GM19324 (cell line): ENCODE data around the gene KSR2.
"Not testable (repeated sequence)": the region's sequence is repeated elsewhere in the genome, so short reads cannot be mapped to it uniquely, and the experiment has no call there.

Experiments
- ATAC-seq: cut with Tn5 transposase; IDR thresholded peaks from one replicate; pipeline ENCODE4 v1.9.1; 2021; ENCODE audit warnings: mild to moderate bottlenecking, moderate library complexity; ENCODE audit not compliant: unreplicated experiment, low FRiP score

KSR2 gene

GRCh38 chr12:117774941-117775775 lies 193.6 kb downstream of the KSR2 start:
- ATAC-seq: no peak

- no peak for ATAC-seq
These were observed 199.9 kb downstream of the KSR2 start for GRCh38 chr12:117768860-117769259.

- ATAC-seq: no peak
These were observed 202.8 kb downstream of the KSR2 start for GRCh38 chr12:117766008-117766407.

- no peak for ATAC-seq
These were observed 206.6 kb downstream of the KSR2 start for GRCh38 chr12:117762143-117762542.

- no peak for ATAC-seq
These were observed 207.2 kb downstream of the KSR2 start for GRCh38 chr12:117761528-117762100.

- ATAC-seq: no peak
These were observed 207.8 kb downstream of the KSR2 start for GRCh38 chr12:117760990-117761389.

GRCh38 chr12:117750657-117751056 lies 218.1 kb downstream of the KSR2 start:
- ATAC-seq: no peak

- ATAC-seq: no peak
These were observed 219.4 kb downstream of the KSR2 start for GRCh38 chr12:117749431-117749830.

- not testable (repeated sequence) for ATAC-seq
These were observed 222.4 kb downstream of the KSR2 start for GRCh38 chr12:117746358-117746757.

GRCh38 chr12:117744418-117744817 lies 224.4 kb downstream of the KSR2 start:
- ATAC-seq: no peak

GRCh38 chr12:117743761-117744160 lies 225.0 kb downstream of the KSR2 start:
- ATAC-seq: no peak

- ATAC-seq: no peak
These were observed 226.1 kb downstream of the KSR2 start for GRCh38 chr12:117742721-117743120.

- ATAC-seq: no peak
These were observed 230.6 kb downstream of the KSR2 start for GRCh38 chr12:117738233-117738632.

- no peak for ATAC-seq
These were observed 235.3 kb downstream of the KSR2 start for GRCh38 chr12:117733549-117733805.

GRCh38 chr12:117732761-117733548 lies 235.8 kb downstream of the KSR2 start:
- no peak for ATAC-seq

- not testable (repeated sequence) for ATAC-seq
These were observed 237.7 kb downstream of the KSR2 start for GRCh38 chr12:117731131-117731530.

- no peak for ATAC-seq
These were observed 241.5 kb downstream of the KSR2 start for GRCh38 chr12:117727301-117727700.

GRCh38 chr12:117724543-117724942 lies 244.2 kb downstream of the KSR2 start:
- ATAC-seq: no peak

- ATAC-seq: no peak
These were observed 250.2 kb downstream of the KSR2 start for GRCh38 chr12:117718559-117718958.

- no peak for ATAC-seq
These were observed 250.6 kb downstream of the KSR2 start for GRCh38 chr12:117718141-117718540.

- ATAC-seq: no peak
These were observed 254.6 kb downstream of the KSR2 start for GRCh38 chr12:117714203-117714602.

- ATAC-seq: no peak
These were observed 258.7 kb downstream of the KSR2 start for GRCh38 chr12:117710121-117710520.
